IPS-18a (cell line): Measurements from ENCODE around the gene TRAM2.

Experiments
- H3K27ac ChIP-seq: one replicate; pipeline ENCODE4 v1.5.1; 2013; ENCODE audit warnings: low read length
- H3K27me3 ChIP-seq: one replicate; pipeline ENCODE4 v1.6.1; 2013; ENCODE audit warnings: mild to moderate bottlenecking, low read length; ENCODE audit not compliant: control insufficient read depth, insufficient read depth
- H3K36me3 ChIP-seq: one replicate; pipeline ENCODE4 v1.6.1; 2013; ENCODE audit warnings: low read depth, low read length; ENCODE audit not compliant: control insufficient read depth
- H3K4me1 ChIP-seq: one replicate; pipeline ENCODE4 v1.6.1; 2013; ENCODE audit warnings: low read depth, low read length; ENCODE audit not compliant: control insufficient read depth
- H3K4me3 ChIP-seq: one replicate; pipeline ENCODE4 v1.5.1; 2013; ENCODE audit warnings: low read length
- H3K9ac ChIP-seq: one replicate; pipeline ENCODE4 v1.6.1; 2013; ENCODE audit warnings: mild to moderate bottlenecking, low read length, moderate library complexity
- H3K9me3 ChIP-seq: one replicate; pipeline ENCODE4 v1.6.1; 2013; ENCODE audit warnings: low read depth, low read length; ENCODE audit not compliant: control insufficient read depth

Gene TRAM2

DNA sequence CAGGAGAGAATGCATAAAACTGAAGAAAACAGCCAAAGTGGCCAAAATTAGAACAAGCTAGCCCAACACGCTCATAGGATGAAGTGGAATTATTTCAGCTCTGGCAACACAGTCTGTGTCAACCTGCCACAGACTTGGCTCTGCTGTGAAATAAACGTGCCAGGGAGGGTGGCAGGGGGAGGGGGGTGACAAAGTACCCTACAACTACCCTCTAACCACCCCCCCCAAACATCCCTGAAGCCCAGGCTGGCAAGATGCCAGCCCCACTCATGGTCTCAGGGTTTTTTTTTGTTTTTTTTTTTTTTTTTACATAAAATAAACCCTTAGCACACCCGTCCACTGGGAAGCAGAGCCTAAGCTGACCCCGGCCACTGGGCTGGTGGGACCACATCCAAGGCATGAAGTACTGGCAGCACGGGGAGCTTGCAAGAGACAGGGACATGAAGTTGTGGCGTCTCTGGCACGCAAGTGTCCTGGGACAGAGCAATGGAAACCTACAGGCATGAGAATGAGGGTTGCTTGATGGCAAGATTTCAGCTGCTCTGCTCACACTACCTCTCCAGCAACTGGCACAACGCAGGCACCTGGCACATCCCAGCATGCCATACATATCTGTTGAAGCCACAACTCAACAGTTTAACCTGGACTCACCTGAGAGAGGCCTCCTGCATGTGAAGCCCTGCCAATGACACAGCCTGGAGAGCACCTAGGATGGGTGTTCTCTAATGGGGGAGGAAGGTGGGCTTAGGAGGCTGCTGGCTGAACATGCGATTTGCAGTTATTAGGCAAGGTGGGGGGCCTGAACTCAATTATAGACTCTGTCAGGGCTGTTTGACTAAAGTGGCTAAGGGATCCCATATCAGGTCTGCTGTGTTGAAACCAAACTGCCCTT is 76.4 kb downstream of the TRAM2 start:
- Histone ChIP-seq H3K36me3 (peaks cover 6% of the 10 kb centered on the region), H3K9me3 (no peaks in the 10 kb centered on the region), H3K4me1 (no peaks in the 10 kb centered on the region), H3K4me3 (no peak overlapping the region), H3K27ac (no peak overlapping the region), H3K9ac (no peak overlapping the region), H3K27me3 (no peaks in the 10 kb centered on the region)

DNA sequence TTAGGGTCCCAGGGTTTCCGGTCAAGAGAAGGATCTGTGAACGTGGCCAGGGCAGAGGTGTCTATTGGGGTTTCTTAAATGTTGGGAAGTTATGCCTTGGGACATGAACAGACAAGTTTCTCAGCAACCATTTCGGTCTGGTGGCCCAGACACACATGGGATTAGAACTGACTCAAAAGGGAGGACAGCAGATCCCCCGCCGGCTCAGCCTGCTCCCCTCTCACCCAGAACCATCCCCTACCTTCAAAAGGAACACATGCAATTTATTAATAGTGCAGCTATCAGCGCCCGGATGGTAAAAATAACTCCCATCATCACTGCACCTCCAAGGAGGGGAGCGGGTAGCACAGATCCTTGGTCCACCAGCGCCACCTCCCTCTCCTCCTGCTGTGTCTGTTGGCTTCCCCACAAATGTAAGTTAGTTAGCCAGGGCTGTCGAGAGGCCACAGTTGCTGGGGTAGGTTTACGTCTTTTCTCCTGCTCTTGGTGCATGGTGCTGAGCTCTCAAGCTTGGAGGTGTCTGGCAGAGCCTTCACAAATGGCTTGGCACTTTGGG is 77.1 kb downstream of the TRAM2 start:
- peaks cover 1% of the 10 kb centered on the region for H3K36me3 ChIP-seq
- H3K9me3 ChIP-seq = no peaks in the 10 kb centered on the region
- no peak overlapping the region for H3K9ac ChIP-seq
- no peak overlapping the region for H3K27ac ChIP-seq
- H3K27me3 ChIP-seq = no peaks in the 10 kb centered on the region
- H3K4me3 ChIP-seq = no peak overlapping the region
- H3K4me1 ChIP-seq = no peaks in the 10 kb centered on the region

DNA sequence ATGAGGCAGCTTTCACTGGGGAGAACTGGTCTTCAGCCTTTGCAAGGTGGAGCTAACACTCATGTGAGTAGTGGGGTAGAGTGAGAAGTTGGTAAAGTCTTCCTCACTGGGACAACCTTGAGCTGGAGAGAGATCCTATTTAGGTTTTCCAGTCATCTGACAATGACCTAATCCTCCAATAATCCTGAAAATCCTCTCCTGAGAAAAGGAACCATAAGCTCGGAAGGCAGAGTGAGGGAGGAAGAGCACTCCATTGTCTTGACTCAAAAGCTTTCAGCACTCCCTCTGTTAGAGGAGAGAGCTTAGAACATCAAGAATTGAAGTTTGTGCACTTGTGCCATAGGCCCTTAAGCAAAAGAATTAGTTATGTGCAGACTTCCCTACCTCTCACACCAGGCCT is 77.8 kb downstream of the TRAM2 start:
- Histone ChIP-seq H3K27me3 (no peaks in the 10 kb centered on the region), H3K36me3 (no peaks in the 10 kb centered on the region), H3K27ac (no peak overlapping the region), H3K4me3 (no peak overlapping the region), H3K4me1 (no peaks in the 10 kb centered on the region), H3K9me3 (no peaks in the 10 kb centered on the region), H3K9ac (no peak overlapping the region)

DNA sequence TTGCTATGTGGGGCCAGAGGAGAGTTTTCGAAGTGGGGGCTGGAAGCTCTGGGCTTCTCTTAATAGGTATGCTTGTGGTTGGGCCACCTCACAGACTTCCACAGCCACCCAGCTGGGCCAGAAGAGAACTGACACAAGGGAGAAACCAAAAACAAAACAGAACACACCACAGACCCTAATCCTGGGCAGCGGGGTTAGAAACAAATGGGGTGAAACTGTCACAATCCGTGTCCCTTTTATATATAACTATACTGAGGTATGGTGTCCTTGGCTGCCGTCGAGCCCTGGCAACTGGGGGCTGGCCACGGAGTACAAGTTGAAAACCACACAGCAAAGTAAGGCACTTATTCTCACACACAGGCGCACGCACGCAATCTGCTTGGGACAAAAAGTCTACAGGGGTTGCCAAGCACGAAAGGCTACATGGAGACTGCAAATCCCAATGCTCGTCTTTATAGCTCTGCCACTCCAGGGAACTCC is 78.3 kb downstream of the TRAM2 start:
- Histone ChIP-seq H3K36me3 (no peaks in the 10 kb centered on the region), H3K27ac (no peak overlapping the region), H3K4me3 (no peak overlapping the region), H3K9me3 (no peaks in the 10 kb centered on the region), H3K27me3 (no peaks in the 10 kb centered on the region), H3K9ac (no peak overlapping the region), H3K4me1 (no peaks in the 10 kb centered on the region)

DNA sequence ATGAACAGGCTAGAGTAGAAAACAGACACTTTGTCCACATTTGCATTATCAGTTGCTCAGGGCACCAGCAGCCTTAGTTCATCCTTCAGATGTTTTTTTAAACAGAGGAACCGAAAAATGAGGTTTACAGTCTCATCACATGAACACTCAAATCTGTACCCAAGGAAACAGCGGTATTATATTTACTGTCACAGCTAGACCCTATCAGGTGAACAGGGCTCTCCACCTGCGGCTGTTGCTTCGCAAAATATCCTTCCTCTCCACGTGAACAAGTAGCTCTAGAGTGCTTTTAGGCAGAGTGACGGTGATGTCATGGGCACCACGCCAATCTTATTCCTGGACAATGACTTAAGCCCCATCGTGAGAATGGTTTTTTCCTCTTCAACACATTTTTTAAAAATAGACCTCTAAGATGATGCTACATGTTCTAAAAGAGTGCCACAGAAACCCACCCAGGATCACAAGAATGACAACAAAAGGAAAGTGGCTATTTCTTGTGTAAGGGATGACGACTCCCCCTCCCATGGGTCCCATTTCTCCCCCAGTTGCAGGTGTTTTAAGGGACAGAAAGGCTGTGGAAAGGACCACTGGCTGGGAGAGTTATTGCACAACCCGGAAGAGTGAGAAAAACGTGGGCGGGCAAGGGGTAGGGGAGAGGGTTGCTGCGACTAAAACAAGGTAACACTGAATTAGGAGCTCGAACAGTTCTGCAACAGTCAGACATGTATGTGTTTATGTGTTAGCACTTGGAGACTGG is 79.0 kb downstream of the TRAM2 start:
- H3K9me3 ChIP-seq = no peaks in the 10 kb centered on the region
- H3K27me3 ChIP-seq = no peaks in the 10 kb centered on the region
- no peak overlapping the region for H3K4me3 ChIP-seq
- H3K4me1 ChIP-seq = no peaks in the 10 kb centered on the region
- no peak overlapping the region for H3K27ac ChIP-seq
- no peak overlapping the region for H3K9ac ChIP-seq
- H3K36me3 ChIP-seq = no peaks in the 10 kb centered on the region

DNA sequence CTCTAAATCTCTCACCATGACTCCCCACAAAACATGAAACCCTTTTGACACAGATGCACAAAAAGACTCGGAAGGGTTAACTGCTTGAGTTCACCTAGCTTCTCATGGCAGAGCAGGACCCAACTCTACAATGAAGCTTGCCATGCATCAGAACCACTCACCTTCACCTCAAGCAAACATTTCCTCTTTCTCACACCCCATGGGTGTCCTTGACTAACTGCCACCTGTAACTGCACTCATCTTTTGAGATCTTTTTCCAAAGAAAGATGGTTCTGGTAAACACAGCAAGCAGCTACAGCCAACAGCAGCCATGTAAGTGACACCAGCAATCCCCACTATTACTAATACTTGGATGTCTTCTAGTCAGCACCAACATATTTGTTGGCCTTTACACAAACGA is 80.2 kb downstream of the TRAM2 start:
- Histone ChIP-seq H3K4me1 (no peaks in the 10 kb centered on the region), H3K4me3 (no peak overlapping the region), H3K9me3 (no peaks in the 10 kb centered on the region), H3K27me3 (no peaks in the 10 kb centered on the region), H3K9ac (no peak overlapping the region), H3K27ac (no peak overlapping the region), H3K36me3 (no peaks in the 10 kb centered on the region)

DNA sequence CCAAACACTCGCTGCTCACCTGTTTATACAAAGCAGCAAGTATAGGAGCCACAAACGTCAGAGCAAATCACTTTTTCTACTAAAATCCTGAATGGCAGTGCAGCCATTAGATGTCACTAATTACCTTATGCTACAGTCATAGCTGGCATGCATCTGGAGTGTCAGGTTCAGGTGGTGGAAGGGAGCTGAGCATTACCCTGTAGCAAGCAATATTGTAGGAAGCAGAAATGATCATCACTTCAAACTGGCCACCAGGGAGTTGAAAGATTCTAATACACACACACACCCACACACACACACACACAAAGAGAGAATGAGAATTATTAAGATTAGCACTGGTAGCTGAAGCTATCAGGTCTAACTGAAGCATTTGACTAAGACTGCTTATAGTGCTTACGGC is 80.9 kb downstream of the TRAM2 start:
- H3K27me3 ChIP-seq = no peaks in the 10 kb centered on the region
- no peaks in the 10 kb centered on the region for H3K9me3 ChIP-seq
- H3K4me1 ChIP-seq = no peaks in the 10 kb centered on the region
- H3K27ac ChIP-seq = no peak overlapping the region
- no peak overlapping the region for H3K4me3 ChIP-seq
- H3K36me3 ChIP-seq = no peaks in the 10 kb centered on the region
- no peak overlapping the region for H3K9ac ChIP-seq

DNA sequence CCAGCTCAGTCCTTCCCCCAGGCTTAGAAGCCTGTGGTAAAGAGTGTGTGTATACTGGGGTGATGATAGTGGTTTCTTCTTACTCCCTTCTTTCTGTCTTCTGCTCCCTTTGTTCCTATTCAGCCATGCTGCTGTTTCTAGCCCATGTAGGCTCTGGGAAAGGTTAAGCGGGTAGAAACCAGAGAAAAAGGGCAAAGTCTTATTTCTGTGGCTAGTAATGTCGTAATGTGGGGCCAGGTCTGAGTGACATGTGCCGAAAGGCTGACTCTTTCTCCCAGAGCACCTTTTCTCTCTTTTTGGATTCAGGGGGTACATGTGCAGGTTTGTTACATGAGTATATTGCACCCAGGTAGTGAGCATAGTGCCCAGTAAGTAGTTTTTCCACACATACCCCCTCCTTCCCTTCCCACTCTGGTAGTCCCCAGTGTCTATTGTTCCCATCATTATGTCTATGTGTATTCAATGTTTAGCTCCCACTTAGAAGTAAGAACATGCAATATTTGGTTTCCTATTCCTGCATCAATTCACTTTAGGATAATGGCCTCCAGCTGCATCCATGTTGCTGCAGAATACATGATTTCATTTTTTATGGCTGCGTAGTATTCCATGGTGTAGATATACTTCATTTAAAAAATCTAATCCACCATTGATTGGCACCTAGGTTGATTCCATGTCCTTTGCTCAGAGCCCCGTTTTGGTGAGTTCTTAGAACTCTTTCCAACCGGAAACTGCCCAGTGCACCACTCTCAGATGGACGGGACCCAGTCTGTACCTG is 82.4 kb downstream of the TRAM2 start:
- no peak overlapping the region for H3K4me3 ChIP-seq
- no peaks in the 10 kb centered on the region for H3K36me3 ChIP-seq
- H3K27me3 ChIP-seq = no peaks in the 10 kb centered on the region
- no peaks in the 10 kb centered on the region for H3K9me3 ChIP-seq
- no peak overlapping the region for H3K9ac ChIP-seq
- H3K27ac ChIP-seq = no peak overlapping the region
- H3K4me1 ChIP-seq = no peaks in the 10 kb centered on the region

DNA sequence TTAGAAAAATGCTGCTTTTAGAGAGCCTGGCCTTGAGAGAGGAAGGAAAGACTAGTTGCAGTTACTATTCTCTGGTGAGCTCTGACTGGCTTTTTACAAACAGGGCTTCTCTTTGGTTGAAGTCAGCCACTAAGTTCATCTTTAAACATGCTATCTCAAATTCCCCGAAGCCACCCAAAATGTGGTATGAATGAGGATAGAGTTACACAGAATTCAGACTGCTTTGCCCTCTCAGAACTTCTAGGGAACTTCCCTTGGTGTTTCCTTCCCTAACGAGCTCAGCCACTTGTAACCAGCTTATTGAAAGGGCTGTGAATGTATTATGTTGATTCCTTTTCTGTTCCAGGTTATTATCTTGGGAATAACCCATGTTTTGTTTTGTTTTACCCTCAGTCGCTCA is 83.2 kb downstream of the TRAM2 start:
- no peak overlapping the region for H3K4me3 ChIP-seq
- no peaks in the 10 kb centered on the region for H3K9me3 ChIP-seq
- H3K4me1 ChIP-seq = no peaks in the 10 kb centered on the region
- H3K27ac ChIP-seq = no peak overlapping the region
- H3K36me3 ChIP-seq = no peaks in the 10 kb centered on the region
- H3K9ac ChIP-seq = no peak overlapping the region
- H3K27me3 ChIP-seq = no peaks in the 10 kb centered on the region

DNA sequence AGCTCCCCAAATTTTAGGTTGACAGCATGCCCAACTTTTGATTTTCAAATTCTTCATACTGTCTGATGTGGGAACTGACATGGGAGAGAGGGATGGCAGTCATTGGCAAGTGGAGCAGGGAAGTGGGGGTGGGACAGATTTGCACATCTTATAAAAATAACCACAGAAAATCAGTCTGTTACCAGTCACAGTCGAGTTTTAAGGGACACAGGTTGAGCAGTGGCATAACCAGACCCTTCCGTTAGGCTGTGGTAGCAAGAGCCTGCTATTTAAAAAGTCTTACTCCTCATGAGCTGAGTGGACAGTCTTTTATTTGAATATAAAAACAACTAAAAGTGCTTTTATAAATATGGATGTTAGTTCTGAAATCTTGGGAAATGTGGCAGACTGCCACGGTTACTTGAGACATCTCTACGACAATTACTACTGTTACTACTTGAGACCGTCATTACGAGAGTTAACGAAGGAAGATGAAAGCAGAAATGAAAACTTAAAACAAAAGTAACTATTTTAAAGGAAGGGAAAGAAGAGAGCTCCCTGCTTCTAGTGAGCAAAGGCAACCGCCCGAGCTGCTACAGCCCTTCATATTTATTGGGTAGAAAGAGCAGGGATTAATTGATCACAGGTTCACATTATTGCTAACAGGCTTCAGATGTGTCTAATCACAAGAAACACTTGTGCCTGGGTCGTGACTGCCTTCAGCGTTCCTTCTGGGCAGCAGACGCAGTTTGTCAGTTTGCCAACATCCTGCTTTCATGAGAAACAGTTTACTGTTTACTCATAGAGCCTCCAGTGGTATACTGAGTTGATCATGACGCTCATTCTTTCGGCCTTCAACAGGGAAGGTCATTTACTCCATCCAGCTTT is 85.4 kb downstream of the TRAM2 start:
- no peak overlapping the region for H3K4me3 ChIP-seq
- no peaks in the 10 kb centered on the region for H3K27me3 ChIP-seq
- no peaks in the 10 kb centered on the region for H3K4me1 ChIP-seq
- H3K9ac ChIP-seq = no peak overlapping the region
- H3K27ac ChIP-seq = no peak overlapping the region
- no peaks in the 10 kb centered on the region for H3K9me3 ChIP-seq
- H3K36me3 ChIP-seq = no peaks in the 10 kb centered on the region
